ENCODE measurements around the gene ZNF681.
A peak's percentile ranks its signal among the peaks of the same experiment; 100 is the strongest.
"Not testable (repeated sequence)": the region's sequence is repeated elsewhere in the genome, so short reads cannot be mapped to it uniquely, and the experiment has no call there.

ZNF681 gene

GRCh38 chr19:23758187-23759074 is at the start of gene ZNF681:
Gene ZNF681, minus strand, starts transcription at chr19:23758891. Its CDS starts 142 bp downstream, at chr19:23758749.
- DNase-seq: peak; percentile 71

- no peak for DNase-seq
Measured at GRCh38 chr19:23804676-23805075, 46.0 kb upstream of the ZNF681 start.

GRCh38 chr19:23802290-23802689 is 43.6 kb upstream of the ZNF681 start:
- DNase-seq: no peak

GRCh38 chr19:23801803-23802202 is 43.1 kb upstream of the ZNF681 start:
- DNase-seq: no peak

- DNase-seq: no peak
Measured at GRCh38 chr19:23800868-23801267, 42.2 kb upstream of the ZNF681 start.

GRCh38 chr19:23800271-23800670 is 41.6 kb upstream of the ZNF681 start:
- no peak for DNase-seq

GRCh38 chr19:23799321-23799720 is 40.6 kb upstream of the ZNF681 start:
- no peak for DNase-seq

- no peak for DNase-seq
Measured at GRCh38 chr19:23795462-23795861, 36.8 kb upstream of the ZNF681 start.

- DNase-seq: no peak
Measured at GRCh38 chr19:23792784-23793183, 34.1 kb upstream of the ZNF681 start.

- no peak for DNase-seq
Measured at GRCh38 chr19:23790641-23791488, 32.2 kb upstream of the ZNF681 start.

- DNase-seq: no peak
Measured at GRCh38 chr19:23789246-23789645, 30.6 kb upstream of the ZNF681 start.

GRCh38 chr19:23788411-23788810 is 29.7 kb upstream of the ZNF681 start:
- DNase-seq: no peak

- no peak for DNase-seq
Measured at GRCh38 chr19:23787106-23787505, 28.4 kb upstream of the ZNF681 start.

GRCh38 chr19:23785982-23786381 is 27.3 kb upstream of the ZNF681 start:
- DNase-seq: no peak

- DNase-seq: no peak
Measured at GRCh38 chr19:23784274-23784673, 25.6 kb upstream of the ZNF681 start.

GRCh38 chr19:23783636-23784035 is 24.9 kb upstream of the ZNF681 start:
- no peak for DNase-seq

GRCh38 chr19:23779645-23780044 is 21.0 kb upstream of the ZNF681 start:
- DNase-seq: no peak

GRCh38 chr19:23778566-23778965 is 19.9 kb upstream of the ZNF681 start:
- no peak for DNase-seq

GRCh38 chr19:23778036-23778435 is 19.3 kb upstream of the ZNF681 start:
- DNase-seq: not testable (repeated sequence)

- no peak for DNase-seq
Measured at GRCh38 chr19:23777216-23777615, 18.5 kb upstream of the ZNF681 start.

- no peak for DNase-seq
Measured at GRCh38 chr19:23776507-23777205, 18.0 kb upstream of the ZNF681 start.

- no peak for DNase-seq
Measured at GRCh38 chr19:23774524-23774971, 15.9 kb upstream of the ZNF681 start.

GRCh38 chr19:23774106-23774505 is 15.4 kb upstream of the ZNF681 start:
- no peak for DNase-seq

Data from NCI-H748 treated with DMSO at 0.1 percent for 48 hours (cell line).